Esophagus squamous epithelium (tissue), 4 donors: ENCODE results near the gene CMBL.

Experiments
- CTCF ChIP-seq, 6 experiments: fragments of 450-650 bp in 4 of 6; fragments of 200-600 bp in 2 of 6; sonication (generic) in 2 of 6; IDR thresholded peaks; one replicate each; pipeline ENCODE4 v1.5.1; 2016 to 2019; ENCODE audit warnings: antibody characterized with exemption in 6 of 6, mild to moderate bottlenecking in 4 of 6, moderate library complexity in 4 of 6
- POLR2A ChIP-seq, 4 donors: fragments of 450-650 bp; IDR thresholded peaks; one replicate each; pipeline ENCODE4 v1.6.1; 2017; ENCODE audit warnings: antibody characterized with exemption in 4 of 4, mild to moderate bottlenecking in 4 of 4, moderate library complexity in 3 of 4

GRCh38 chr5:10286162-10286861 lies 21.4 kb downstream of the CMBL start:
- TF ChIP-seq POLR2A (IDR thresholded peaks at IDR 0.05), result no peak
- no peak for TF ChIP-seq CTCF (IDR thresholded peaks at IDR 0.05)
